Peyer's patch (tissue), 4 donors: ENCODE data around the gene SPIN4.
"Not testable (repeated sequence)": the region's sequence is repeated elsewhere in the genome, so short reads cannot be mapped to it uniquely, and the experiment has no call there.

Source experiments
- POLR2A ChIP-seq, 2 donors: fragments of 450-650 bp; IDR thresholded peaks; one replicate each; pipeline ENCODE4 v1.5.1; 2017; ENCODE audit warnings: antibody characterized with exemption in 2 of 2, mild to moderate bottlenecking in 2 of 2, moderate library complexity in 2 of 2
- TF ChIP-seq, protein P1 (sequence below), 6 experiments: fragments of 450-650 bp in 4 of 6; fragments of 200-600 bp in 2 of 6; sonication (generic) in 1 of 6; IDR thresholded peaks; one replicate each; pipeline ENCODE4 v1.5.1; 2017 to 2019; ENCODE audit warnings: antibody characterized with exemption in 6 of 6, mild to moderate bottlenecking in 3 of 6, moderate library complexity in 1 of 6

GRCh38 chrX:63393094-63393493 lies 42.0 kb upstream of the SPIN4 start:
- TF ChIP-seq, protein P1, sequence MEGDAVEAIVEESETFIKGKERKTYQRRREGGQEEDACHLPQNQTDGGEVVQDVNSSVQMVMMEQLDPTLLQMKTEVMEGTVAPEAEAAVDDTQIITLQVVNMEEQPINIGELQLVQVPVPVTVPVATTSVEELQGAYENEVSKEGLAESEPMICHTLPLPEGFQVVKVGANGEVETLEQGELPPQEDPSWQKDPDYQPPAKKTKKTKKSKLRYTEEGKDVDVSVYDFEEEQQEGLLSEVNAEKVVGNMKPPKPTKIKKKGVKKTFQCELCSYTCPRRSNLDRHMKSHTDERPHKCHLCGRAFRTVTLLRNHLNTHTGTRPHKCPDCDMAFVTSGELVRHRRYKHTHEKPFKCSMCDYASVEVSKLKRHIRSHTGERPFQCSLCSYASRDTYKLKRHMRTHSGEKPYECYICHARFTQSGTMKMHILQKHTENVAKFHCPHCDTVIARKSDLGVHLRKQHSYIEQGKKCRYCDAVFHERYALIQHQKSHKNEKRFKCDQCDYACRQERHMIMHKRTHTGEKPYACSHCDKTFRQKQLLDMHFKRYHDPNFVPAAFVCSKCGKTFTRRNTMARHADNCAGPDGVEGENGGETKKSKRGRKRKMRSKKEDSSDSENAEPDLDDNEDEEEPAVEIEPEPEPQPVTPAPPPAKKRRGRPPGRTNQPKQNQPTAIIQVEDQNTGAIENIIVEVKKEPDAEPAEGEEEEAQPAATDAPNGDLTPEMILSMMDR (IDR thresholded peaks at IDR 0.05) = not testable (repeated sequence)
- TF ChIP-seq POLR2A (IDR thresholded peaks at IDR 0.05) = not testable (repeated sequence)
